ENCODE measurements around the gene MAU2.

DNA sequence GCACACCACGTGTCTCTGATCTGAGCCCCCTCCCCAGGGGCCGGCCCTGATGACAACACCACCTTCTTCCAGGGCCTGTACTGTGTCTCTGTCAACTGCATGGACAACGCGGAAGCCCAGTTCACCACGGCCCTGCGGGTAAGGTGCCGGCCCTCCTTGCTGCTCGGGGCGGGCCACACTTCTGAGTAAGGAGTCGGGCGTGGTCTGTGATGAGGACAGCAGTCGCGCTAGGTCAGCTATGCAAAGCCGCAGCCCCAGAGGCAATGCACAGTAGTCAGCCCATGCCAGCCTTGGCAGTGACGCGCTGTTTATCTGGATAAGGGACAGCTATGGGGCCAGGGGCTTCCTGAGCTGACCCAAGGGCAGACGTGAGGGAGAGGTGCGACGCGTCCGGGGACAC, 24.6 kb downstream of the MAU2 start:
- TF ChIP-seq POLR2A (IDR thresholded peaks at IDR 0.05) = no peak
- TF ChIP-seq, protein P1, sequence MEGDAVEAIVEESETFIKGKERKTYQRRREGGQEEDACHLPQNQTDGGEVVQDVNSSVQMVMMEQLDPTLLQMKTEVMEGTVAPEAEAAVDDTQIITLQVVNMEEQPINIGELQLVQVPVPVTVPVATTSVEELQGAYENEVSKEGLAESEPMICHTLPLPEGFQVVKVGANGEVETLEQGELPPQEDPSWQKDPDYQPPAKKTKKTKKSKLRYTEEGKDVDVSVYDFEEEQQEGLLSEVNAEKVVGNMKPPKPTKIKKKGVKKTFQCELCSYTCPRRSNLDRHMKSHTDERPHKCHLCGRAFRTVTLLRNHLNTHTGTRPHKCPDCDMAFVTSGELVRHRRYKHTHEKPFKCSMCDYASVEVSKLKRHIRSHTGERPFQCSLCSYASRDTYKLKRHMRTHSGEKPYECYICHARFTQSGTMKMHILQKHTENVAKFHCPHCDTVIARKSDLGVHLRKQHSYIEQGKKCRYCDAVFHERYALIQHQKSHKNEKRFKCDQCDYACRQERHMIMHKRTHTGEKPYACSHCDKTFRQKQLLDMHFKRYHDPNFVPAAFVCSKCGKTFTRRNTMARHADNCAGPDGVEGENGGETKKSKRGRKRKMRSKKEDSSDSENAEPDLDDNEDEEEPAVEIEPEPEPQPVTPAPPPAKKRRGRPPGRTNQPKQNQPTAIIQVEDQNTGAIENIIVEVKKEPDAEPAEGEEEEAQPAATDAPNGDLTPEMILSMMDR (IDR thresholded peaks at IDR 0.05) = no peak

All from prostate gland (tissue), 2 donors.